H1 (cell line): ENCODE data around the gene VASN. TPM values are rescaled to one million over a fixed set of nuclear protein-coding genes. Genes with fewer than 3 reads are reported as not detected.

Experiments
- CTCF ChIA-PET: fragments of 300-600 bp; sonication (Branson Sonifier 250); formaldehyde crosslinking; loops from one replicate; lab custom pipeline; 2021; ENCODE audit not compliant: partially characterized antibody; lab: Charles Lee
- POLR2A ChIA-PET: fragments of 300-600 bp; sonication (Branson Sonifier 250); formaldehyde crosslinking; loops from one replicate; lab custom pipeline; 2021; ENCODE audit warnings: inconsistent platforms; ENCODE audit not compliant: partially characterized antibody; lab: Charles Lee
- DNase-seq, 2 experiments: peaks; one replicate each; pipeline versions ENCODE4 v3.0.0 to v3.0.0-alpha.2; 2010 to 2022; ENCODE audit warnings: low spot score in 2 of 2, low read depth in 1 of 2, mixed read lengths in 1 of 2
- FAIRE-seq: peaks from 2 replicates; lab custom pipeline; 2011; peaks lifted over from hg19 to GRCh38; lab: Jason Lieb, UNC
- H2AFZ ChIP-seq: 2 replicates; pipeline ENCODE4 v1.8.1; 2012; ENCODE audit warnings: low read length, inconsistent platforms
- H2AK5ac ChIP-seq: 2 replicates; pipeline ENCODE4 v1.6.1; 2013; ENCODE audit warnings: low read depth, low read length
- H2BK120ac ChIP-seq: replicated peaks from 2 replicates; pipeline ENCODE3; 2013; ENCODE audit warnings: low read depth, low read length, inconsistent platforms
- H2BK12ac ChIP-seq: 2 replicates; pipeline ENCODE4 v1.6.1; 2013; ENCODE audit warnings: low read depth, low read length
- H2BK15ac ChIP-seq: 2 replicates; pipeline ENCODE4 v1.6.1; 2013; ENCODE audit warnings: low read length
- H2BK20ac ChIP-seq: 2 replicates; pipeline ENCODE4 v1.6.1; 2013; ENCODE audit warnings: low read length
- H2BK5ac ChIP-seq: 2 replicates; pipeline ENCODE4 v1.6.1; 2013; ENCODE audit warnings: low read depth, low read length
- H3K14ac ChIP-seq: 2 replicates; pipeline ENCODE4 v1.6.1; 2013; ENCODE audit warnings: inconsistent platforms; ENCODE audit not compliant: insufficient read length
- H3K18ac ChIP-seq: 2 replicates; pipeline ENCODE4 v1.6.1; 2013; ENCODE audit warnings: low read length; ENCODE audit errors: extremely low read depth
- H3K23ac ChIP-seq: 2 replicates; pipeline ENCODE4 v1.6.1; 2013; ENCODE audit warnings: inconsistent platforms; ENCODE audit not compliant: insufficient read length
- H3K23me2 ChIP-seq: 2 replicates; pipeline ENCODE4 v1.6.1; 2013; ENCODE audit warnings: low read depth, low read length
- H3K27ac ChIP-seq: 2 replicates; pipeline ENCODE4 v1.6.1; 2011; ENCODE audit warnings: low read depth, low read length, inconsistent platforms
- H3K27me3 ChIP-seq, 4 experiments: replicated peaks in 1 of 4; 1 replicate in 1 of 4; 2 replicates in 3 of 4; pipeline versions ENCODE4 v1.6.1 to v1.8.1; 2011 to 2013; ENCODE audit warnings: low read length in 3 of 4, mild to moderate bottlenecking in 3 of 4, inconsistent platforms in 2 of 4, mixed read lengths in 2 of 4, moderate library complexity in 1 of 4; ENCODE audit not compliant: control insufficient read depth in 3 of 4, insufficient read depth in 3 of 4; ENCODE audit errors: extremely low read depth in 1 of 4
- H3K36me3 ChIP-seq, 4 experiments: 2 replicates each; pipeline versions ENCODE4 v1.6.1 to v1.8.1; 2011 to 2013; ENCODE audit warnings: mild to moderate bottlenecking in 4 of 4, low read length in 3 of 4, moderate library complexity in 2 of 4, control low read depth in 1 of 4, inconsistent platforms in 1 of 4; ENCODE audit not compliant: insufficient read depth in 4 of 4, control insufficient read depth in 2 of 4
- H3K4ac ChIP-seq: replicated peaks from 2 replicates; pipeline ENCODE3; 2013; ENCODE audit warnings: low read length, low read depth, mixed read lengths, inconsistent platforms; ENCODE audit not compliant: insufficient read length
- H3K4me1 ChIP-seq, 4 experiments: replicated peaks in 1 of 4; 1 replicate in 1 of 4; 2 replicates in 3 of 4; pipeline versions ENCODE4 v1.6.1 to v1.8.1; 2011 to 2013; ENCODE audit warnings: low read length in 3 of 4, inconsistent platforms in 2 of 4, mixed read lengths in 1 of 4; ENCODE audit not compliant: insufficient read depth in 4 of 4, control insufficient read depth in 3 of 4
- H3K4me2 ChIP-seq, 2 experiments: 2 replicates each; pipeline versions ENCODE4 v1.6.1 to v1.8.1; 2011 to 2013; ENCODE audit warnings: low read depth in 2 of 2, low read length in 2 of 2, control low read depth in 1 of 2, inconsistent platforms in 1 of 2, mild to moderate bottlenecking in 1 of 2; ENCODE audit not compliant: insufficient read depth in 1 of 2
- H3K4me3 ChIP-seq, 4 experiments: fragments of 200-600, 300-600 bp in 1 of 4; sonication (generic), shearing (Covaris generic), sonication (Bioruptor Twin) in 1 of 4; 2 replicates each; pipeline versions ENCODE4 v1.5.1 to v1.8.1; 2011 to 2016; ENCODE audit warnings: low read length in 4 of 4, low read depth in 3 of 4, control low read depth in 2 of 4, inconsistent platforms in 2 of 4, mild to moderate bottlenecking in 2 of 4, mixed read lengths in 1 of 4, moderate library complexity in 1 of 4; ENCODE audit not compliant: insufficient read depth in 2 of 4; ENCODE audit errors: extremely low read depth in 1 of 4
- H3K56ac ChIP-seq: replicated peaks from 2 replicates; pipeline ENCODE3; 2013; ENCODE audit warnings: low read depth, mild to moderate bottlenecking, mixed read lengths, low read length, inconsistent platforms; ENCODE audit not compliant: insufficient read length
- H3K79me1 ChIP-seq: 2 replicates; pipeline ENCODE4 v1.6.1; 2013; ENCODE audit warnings: low read depth, low read length, control low read depth
- H3K79me2 ChIP-seq, 2 experiments: 2 replicates each; pipeline versions ENCODE4 v1.6.1 to v1.8.1; 2012 to 2013; ENCODE audit warnings: low read length in 2 of 2, mild to moderate bottlenecking in 2 of 2, inconsistent platforms in 1 of 2; ENCODE audit not compliant: insufficient read depth in 2 of 2, control insufficient read depth in 1 of 2
- H3K9ac ChIP-seq, 4 experiments: replicated peaks in 1 of 4; 1 replicate in 1 of 4; 2 replicates in 3 of 4; pipeline versions ENCODE4 v1.6.1 to v1.8.1; 2011 to 2013; ENCODE audit warnings: low read depth in 3 of 4, low read length in 3 of 4, control low read depth in 2 of 4, mild to moderate bottlenecking in 2 of 4, moderate library complexity in 2 of 4, inconsistent platforms in 1 of 4; ENCODE audit errors: extremely low read depth in 1 of 4
- H3K9me3 ChIP-seq, 2 experiments: 2 replicates each; pipeline versions ENCODE4 v1.6.1 to v1.8.1; 2012 to 2013; ENCODE audit warnings: mild to moderate bottlenecking in 2 of 2, moderate library complexity in 2 of 2, control low read depth in 1 of 2, inconsistent platforms in 1 of 2, low read depth in 1 of 2, low read length in 1 of 2, mixed read lengths in 1 of 2; ENCODE audit not compliant: insufficient read depth in 2 of 2
- H4K20me1 ChIP-seq, 2 experiments: replicated peaks in 1 of 2; 2 replicates each; pipeline versions ENCODE3 to v1.8.1; 2011 to 2013; ENCODE audit warnings: inconsistent platforms in 2 of 2, low read length in 2 of 2, mild to moderate bottlenecking in 1 of 2; ENCODE audit not compliant: insufficient read depth in 2 of 2, control insufficient read depth in 1 of 2
- H4K5ac ChIP-seq: 2 replicates; pipeline ENCODE4 v1.6.1; 2013; ENCODE audit warnings: low read length, low read depth, mixed read lengths, inconsistent platforms; ENCODE audit not compliant: insufficient read length
- H4K8ac ChIP-seq: 2 replicates; pipeline ENCODE4 v1.8.0; 2013; ENCODE audit warnings: mild to moderate bottlenecking, moderate library complexity, low read length, inconsistent platforms; ENCODE audit not compliant: insufficient read depth; ENCODE audit errors: extremely low read depth
- H4K91ac ChIP-seq: replicated peaks from 2 replicates; pipeline ENCODE3; 2013; ENCODE audit warnings: low read length, mixed read lengths, inconsistent platforms; ENCODE audit not compliant: insufficient read length
- E2F6 ChIP-seq: IDR thresholded peaks from 2 replicates; pipeline ENCODE4 v1.6.1; 2012; ENCODE audit warnings: inconsistent platforms
- JUN ChIP-seq: IDR thresholded peaks from 2 replicates; pipeline ENCODE4 v1.6.1; 2011; ENCODE audit warnings: low read depth, mild to moderate bottlenecking, improper control_type of control experiment, low read length
- POU5F1 ChIP-seq: IDR thresholded peaks from 2 replicates; pipeline ENCODE4 v1.6.1; 2011; ENCODE audit warnings: low read depth, mild to moderate bottlenecking, low read length, moderate library complexity
- RBBP5 ChIP-seq: IDR thresholded peaks from 2 replicates; pipeline ENCODE4 v1.7.1; 2012; ENCODE audit warnings: low read depth, mild to moderate bottlenecking, inconsistent platforms, low read length, moderate library complexity, borderline replicate concordance
- RXRA ChIP-seq: IDR thresholded peaks from 2 replicates; pipeline ENCODE4 v1.6.1; 2011; ENCODE audit warnings: low read depth, mild to moderate bottlenecking, low read length, moderate library complexity; ENCODE audit not compliant: insufficient read depth
- WGBS, 2 experiments: shearing (Covaris generic) in 1 of 2; methylation state at CpG; one replicate each; pipeline versions ENCODE4 v1.1.6 to v1.1.7; 2013 to 2015; ENCODE audit warnings: low lambda C conversion rate in 2 of 2, mixed read lengths in 2 of 2, inconsistent platforms in 1 of 2, low coverage in 1 of 2, missing lambda C conversion rate in 1 of 2; ENCODE audit not compliant: insufficient replicate concordance in 2 of 2, insufficient coverage in 1 of 2, insufficient read length in 1 of 2; ENCODE audit errors: extremely low coverage in 1 of 2, missing lambda C conversion rate in 1 of 2; 5-methylcytosine and 5-hydroxymethylcytosine counted together
- polyA plus RNA-seq, 7 experiments: library from polyadenylated mRNA; depleted of rRNA in 3 of 7; stranded (reverse) in 5 of 7; unstranded in 2 of 7; fragments of >200 nt in 5 of 7; fragments of 200-250 nt in 2 of 7; gene quantifications; 1 replicate in 5 of 7; 2 replicates in 1 of 7; 4 replicates in 1 of 7; pipeline versions ENCODE4 v1.2.1 to v1.2.3, GENCODE V29; 2011 to 2013; ENCODE audit warnings: missing spikeins in 2 of 7, mixed read lengths in 2 of 7
- total RNA-seq: library from RNA; stranded (reverse); fragmentation: NEBNext Ultra II Directional; extraction: Animal tissue kit (Norgen Biotek cat#: 25700); gene quantifications from 2 replicates; pipeline ENCODE4 v1.2.1, GENCODE V29; 2021

Gene VASN
- total and polyA plus RNA-seq, 2 of the 8 experiments (the other 6 are each of a cell fraction or from before 2014, with no cell fraction given): 9.6 to 11.3 TPM

DNA sequence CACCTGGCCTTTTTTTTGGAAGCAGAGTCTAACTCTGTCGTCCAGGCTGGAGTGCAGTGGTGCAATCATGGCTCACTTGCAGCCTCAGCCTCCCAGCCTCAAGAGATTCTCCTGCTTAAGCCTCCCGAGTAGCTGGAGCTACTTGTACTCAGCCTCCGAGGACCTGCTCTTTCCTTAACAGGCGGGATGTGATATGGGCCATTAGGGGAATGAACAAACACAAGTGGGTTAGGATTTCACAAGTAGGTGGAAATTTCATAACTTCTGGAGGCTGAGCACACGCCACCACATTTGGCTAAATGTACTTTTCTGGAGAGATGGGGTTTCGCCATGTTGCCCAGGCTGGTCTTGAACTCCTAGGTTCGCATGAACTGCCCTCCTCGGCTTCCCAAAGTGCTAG lies 24.6 kb upstream of the VASN start:
- no peak overlapping the region for H4K91ac ChIP-seq
- CTCF ChIA-PET: interaction anchor here (0.7 to 12.6 kb wide), 11 partner anchors 12 to 93 kb away, joined by 3 to 159 read pairs (median 4); no protein-coding TSS in a partner anchor
- H3K23ac ChIP-seq: no peak overlapping the region
- H4K20me1 ChIP-seq: peaks cover 3 to 20% of the 10 kb centered on the region in 2 experiments
- no peak overlapping the region for H3K56ac ChIP-seq
- H3K9me3 ChIP-seq: peaks cover 5 to 6% of the 10 kb centered on the region in 2 experiments; a peak in 1 of 4 replicates
- peaks cover 0 to 4% (median 0%) of the 10 kb centered on the region in 4 experiments; a peak in 1 of 7 replicates for H3K4me1 ChIP-seq
- no peak overlapping the region for H3K4ac ChIP-seq
- no peak overlapping the region for H3K27ac ChIP-seq
- no peak overlapping the region for H2BK5ac ChIP-seq
- no peak overlapping the region for H2AFZ ChIP-seq
- H3K36me3 ChIP-seq: peaks cover 0 to 15% (median under 1%) of the 10 kb centered on the region in 4 experiments; a peak in 4 of 8 replicates
- H4K5ac ChIP-seq: no peak overlapping the region
- H3K23me2 ChIP-seq: no peaks in the 10 kb centered on the region; the same call in 1 of the 2 replicates
- H3K79me2 ChIP-seq: peaks cover 18 to 73% of the 10 kb centered on the region in 2 experiments
- FAIRE-seq (no peak), DNase-seq (no peak)
- H3K4me2 ChIP-seq: no peak overlapping the region
- no peak overlapping the region for H2BK20ac ChIP-seq
- H2BK120ac ChIP-seq: no peak overlapping the region
- H3K18ac ChIP-seq: no peak overlapping the region
- peaks cover 16% of the 10 kb centered on the region; the same call in 1 of the 2 replicates for H3K79me1 ChIP-seq
- H3K27me3 ChIP-seq: peaks cover 0 to 2% (median 0%) of the 10 kb centered on the region in 4 experiments; a peak in 1 of 7 replicates
- WGBS, 2 experiments: 94% methylated on average over 8 of the region's 8 CpGs; no CpG with 5 or more reads in 1 of the 2 experiments
- no peak overlapping the region for H2BK15ac ChIP-seq
- POLR2A ChIA-PET: interaction anchor here (0.9 to 9.8 kb wide), 7 partner anchors 11 to 164 kb away, joined by 3 to 154 read pairs (median 4); no protein-coding TSS in a partner anchor
- H3K14ac ChIP-seq: no peak overlapping the region
- no peak overlapping the region for H2AK5ac ChIP-seq
- H3K4me3 ChIP-seq: no peak overlapping the region
- no peak overlapping the region for H4K8ac ChIP-seq
- H2BK12ac ChIP-seq: no peak overlapping the region
- no peak overlapping the region for H3K9ac ChIP-seq
- no peak for TF ChIP-seq RXRA
- TF ChIP-seq E2F6: no peak
- no peak for TF ChIP-seq POU5F1
- no peak for TF ChIP-seq RBBP5
- no peak for TF ChIP-seq JUN
